K562 (cell line): ENCODE data around the gene CAPN3. TPM values are rescaled to one million over a fixed set of nuclear protein-coding genes. Genes with fewer than 3 reads are reported as not detected.

ENCODE experiments used
- ATAC-seq: fragments of 200-7000 bp; cut with Tn5 transposase; 3 replicates; pipeline ENCODE4 v1.9.1; 2020; ENCODE audit warnings: moderate library complexity
- BruUV-seq: library from RNA; stranded (reverse); fragments of 400-500 nt; replicated peaks from 2 replicates; lab custom pipeline; 2021; lab: Mats Ljungman, UMichigan
- CTCF ChIA-PET: fragments of 300-600 bp; formaldehyde crosslinking; extraction: SDS; loops from one replicate; lab custom pipeline; 2021; ENCODE audit warnings: low intra/inter-chr PET ratio; lab: Yijun Ruan, JAX
- POLR2A ChIA-PET: fragments of 300-600, 350-650 bp; sonication (Branson Sonifier 250); formaldehyde crosslinking; extraction: SDS; loops from one replicate; lab custom pipeline; 2021; ENCODE audit warnings: antibody characterized with exemption, inconsistent platforms; lab: Yijun Ruan, JAX
- DNase-seq, 4 experiments: peaks; one replicate each; pipeline versions ENCODE4 v3.0.0 to v3.0.0-alpha.2; 2011 to 2018; ENCODE audit warnings: low spot score in 3 of 4, mixed read lengths in 3 of 4; ENCODE audit errors: extremely low read depth in 1 of 4
- FAIRE-seq: peaks from 2 replicates; lab custom pipeline; 2011; peaks lifted over from hg19 to GRCh38; lab: Jason Lieb, UNC
- H2AFZ ChIP-seq: 2 replicates; pipeline ENCODE4 v1.6.0; 2011; ENCODE audit warnings: low read depth, low read length, control low read depth, inconsistent platforms
- H3K27ac ChIP-seq: fragments of 200-600 bp; 3 replicates; pipeline ENCODE4 v1.8.0; 2011; ENCODE audit warnings: low read depth, mild to moderate bottlenecking, control low read depth, inconsistent platforms, low read length, moderate library complexity, mixed read lengths; ENCODE audit errors: extremely low read depth
- H3K27me3 ChIP-seq, 2 experiments: fragments of 300-600 bp in 1 of 2; 2 replicates in 1 of 2; 3 replicates in 1 of 2; pipeline versions ENCODE4 v1.6.0 to v1.8.0; 2011; ENCODE audit warnings: inconsistent platforms in 2 of 2, low read length in 2 of 2, mild to moderate bottlenecking in 1 of 2, mixed read lengths in 1 of 2, moderate library complexity in 1 of 2; ENCODE audit not compliant: control insufficient read depth in 2 of 2, insufficient read depth in 2 of 2
- H3K36me3 ChIP-seq: fragments of 300-600 bp; 3 replicates; pipeline ENCODE4 v1.8.0; 2011; ENCODE audit warnings: mild to moderate bottlenecking, low read length, inconsistent platforms; ENCODE audit not compliant: control insufficient read depth, insufficient read depth
- H3K4me1 ChIP-seq, 2 experiments: fragments of 200-600 bp in 1 of 2; replicated peaks in 1 of 2; 2 replicates in 1 of 2; 3 replicates in 1 of 2; pipeline versions ENCODE4 v1.5.1 to v1.8.0; 2011; ENCODE audit warnings: inconsistent platforms in 2 of 2, low read length in 2 of 2, mild to moderate bottlenecking in 1 of 2, mixed read lengths in 1 of 2, moderate library complexity in 1 of 2; ENCODE audit not compliant: control insufficient read depth in 2 of 2, insufficient read depth in 2 of 2
- H3K4me2 ChIP-seq: 2 replicates; pipeline ENCODE4 v1.6.1; 2011; ENCODE audit warnings: low read length, control low read depth, inconsistent platforms, mixed read lengths; ENCODE audit not compliant: insufficient read depth
- H3K4me3 ChIP-seq: fragments of 200-600 bp; sonication (generic), shearing (Covaris generic); 2 replicates; pipeline ENCODE4 v1.5.1; 2016; ENCODE audit warnings: control low read depth, inconsistent platforms
- H3K79me2 ChIP-seq: fragments of 200-600 bp; 3 replicates; pipeline ENCODE4 v1.8.0; 2011; ENCODE audit warnings: low read length, inconsistent platforms; ENCODE audit not compliant: control insufficient read depth, insufficient read depth
- H3K9ac ChIP-seq, 2 experiments: 2 replicates each; pipeline versions ENCODE4 v1.6.0 to v1.6.1; 2011; ENCODE audit warnings: low read depth in 2 of 2, low read length in 2 of 2, control low read depth in 1 of 2, inconsistent platforms in 1 of 2, mild to moderate bottlenecking in 1 of 2, mixed read lengths in 1 of 2; ENCODE audit not compliant: insufficient read depth in 1 of 2
- H3K9me1 ChIP-seq: one replicate; pipeline ENCODE4 v1.6.0; 2011; ENCODE audit warnings: inconsistent platforms, mild to moderate bottlenecking, low read length, moderate library complexity; ENCODE audit not compliant: control insufficient read depth, insufficient read depth
- H3K9me3 ChIP-seq: replicated peaks from 2 replicates; pipeline ENCODE4 v1.5.1; 2011; ENCODE audit warnings: low read depth, low read length, inconsistent platforms; ENCODE audit not compliant: control insufficient read depth, insufficient read depth
- H4K20me1 ChIP-seq: replicated peaks from 2 replicates; pipeline ENCODE4 v1.6.1; 2011; ENCODE audit warnings: low read length, inconsistent platforms, mixed read lengths; ENCODE audit not compliant: control insufficient read depth, insufficient read depth
- CCAR2 ChIP-seq: fragments of 200-400 bp; formaldehyde crosslinking; IDR thresholded peaks from 2 replicates; pipeline ENCODE4 v1.6.1; 2017; ENCODE audit warnings: mild to moderate bottlenecking, low read depth, low read length
- CHD2 ChIP-seq: IDR thresholded peaks from 2 replicates; pipeline ENCODE4 v1.6.1; 2011; ENCODE audit warnings: low read depth, low read length
- CLOCK ChIP-seq: fragments of 250-450 bp; sonication (Bioruptor Pico); IDR thresholded peaks from 2 replicates; pipeline ENCODE4 v1.4.0; 2020; ENCODE audit warnings: mild to moderate bottlenecking, moderate library complexity, borderline replicate concordance
- KAT2B ChIP-seq: IDR thresholded peaks from one replicate; pipeline ENCODE4 v1.6.1; 2012; ENCODE audit warnings: low read depth, mild to moderate bottlenecking, control low read depth, inconsistent platforms, low read length, moderate library complexity
- MCM2 ChIP-seq: fragments of 450-650 bp; IDR thresholded peaks from 2 replicates; pipeline ENCODE4 v1.6.1; 2017; ENCODE audit warnings: low read depth, mild to moderate bottlenecking
- MITF ChIP-seq: IDR thresholded peaks from 2 replicates; pipeline ENCODE4 v1.6.1; 2014; ENCODE audit warnings: antibody characterized with exemption
- NFE2 ChIP-seq: IDR thresholded peaks from 2 replicates; pipeline ENCODE4 v1.6.1; 2014; ENCODE audit warnings: antibody characterized with exemption, low read depth
- SP1 ChIP-seq: sonication (generic); formaldehyde crosslinking; IDR thresholded peaks from 2 replicates; pipeline ENCODE4 v1.8.1; 2022; ENCODE audit warnings: mild to moderate bottlenecking, missing genetic modification reagents
- SPI1 ChIP-seq: IDR thresholded peaks from 2 replicates; pipeline ENCODE4 v1.6.1; 2011; ENCODE audit warnings: low read depth, low read length, control low read depth, borderline replicate concordance
- USF1 ChIP-seq: sonication (generic); formaldehyde crosslinking; IDR thresholded peaks from 2 replicates; pipeline ENCODE4 v1.9.0; 2022; ENCODE audit warnings: mild to moderate bottlenecking, missing genetic modification reagents
- ZNF121 ChIP-seq: sonication (generic); formaldehyde crosslinking; conservative IDR thresholded peaks from 2 replicates; pipeline ENCODE4 v1.8.0; 2022; ENCODE audit warnings: missing genetic modification reagents
- ZNF589 ChIP-seq: fragments of 200-800 bp; sonication (Bioruptor generic); IDR thresholded peaks from 2 replicates; pipeline ENCODE4 v1.6.1; 2016; ENCODE audit warnings: low read depth, missing genetic modification characterization, missing compliant biosample characterization
- ZNF592 ChIP-seq: fragments of 450-650 bp; IDR thresholded peaks from 2 replicates; pipeline ENCODE4 v1.6.1; 2017; ENCODE audit warnings: antibody characterized with exemption, mild to moderate bottlenecking
- ZNF780A ChIP-seq: fragments of 250-450 bp; sonication (Bioruptor Pico); IDR thresholded peaks from 2 replicates; pipeline ENCODE4 v1.5.0; 2021; ENCODE audit warnings: mild to moderate bottlenecking
- WGBS: fragments of 100-300 bp; shearing (Covaris generic); methylation state at CpG from one replicate; pipeline ENCODE4 v1.1.6; 2016; ENCODE audit warnings: low coverage, mixed read lengths; ENCODE audit not compliant: insufficient coverage; ENCODE audit errors: missing lambda C conversion rate; 5-methylcytosine and 5-hydroxymethylcytosine counted together
- in situ Hi-C: fragments of 300-500 bp; cut with MboI; formaldehyde crosslinking; loops from 4 replicates; pipeline ENCODE4 v1.15.0; 2018; ENCODE audit warnings: inconsistent platforms, mixed read lengths
- intact Hi-C: fragments of 100-400 bp; cut with micrococcal nuclease; formaldehyde crosslinking; loops from 2 replicates; pipeline ENCODE4 v1.14.2; 2022
- polyA plus RNA-seq, 8 experiments: library from polyadenylated mRNA; depleted of rRNA in 4 of 8; stranded (reverse) in 5 of 8; unstranded in 3 of 8; fragments of >200 nt; fragmentation: Nextera tagmentation in 2 of 8; fragmentation: Illumina TruSeq in 1 of 8; extraction: Ambion mirVana in 2 of 8; extraction: Trizol in 1 of 8; gene quantifications; 2 replicates each; pipeline versions ENCODE4 v1.2.1 to v1.2.3, GENCODE V29; 2011 to 2014; ENCODE audit warnings: inconsistent platforms in 1 of 8, missing spikeins in 1 of 8
- total RNA-seq, 7 experiments: library from RNA; depleted of rRNA in 6 of 7; stranded (reverse); fragments of >200 nt in 6 of 7; fragmentation: Illumina TruSeq in 2 of 7; extraction: Trizol in 2 of 7; gene quantifications; 2 replicates each; pipeline versions ENCODE4 v1.2.1 to v1.2.3, GENCODE V29; 2011 to 2021; ENCODE audit warnings: low replicate concordance in 1 of 7

CAPN3 gene
- total and polyA plus RNA-seq, 9 of the 15 experiments (the other 6 are each of a cell fraction or from before 2014, with no cell fraction given) = 0.03 to 0.34 (median 0.20) TPM; not detected in 2

- Histone ChIP-seq H3K4me1 (no peaks in the 10 kb centered on the region), H3K36me3 (0 out of 3 replicates have a peak, but pooled peaks cover 3% of the 10 kb centered on the region), H3K27ac (no peak overlapping the region), H3K9me3 (no peaks in the 10 kb centered on the region), H3K4me2 (no peak overlapping the region), H3K79me2 (no peaks in the 10 kb centered on the region), H4K20me1 (no peaks in the 10 kb centered on the region), H3K27me3 (no peaks in the 10 kb centered on the region), H3K4me3 (no peak overlapping the region), H2AFZ (no peak overlapping the region), H3K9ac (no peak overlapping the region), H3K9me1 (no peaks in the 10 kb centered on the region)
- peak; percentile 11 for FAIRE-seq
- intact Hi-C loops (no loop called here), in situ Hi-C loops (no loop called here)
- ChIA-PET POLR2A (no interaction called here), CTCF (no interaction called here)
- DNase-seq = no peak
- no peak for ATAC-seq
- no TSS peak for BruUV-seq
- 11% methylated on average over 1 of the region's 1 CpG for WGBS
- no peak for TF ChIP-seq NFE2
- TF ChIP-seq MCM2 = no peak
- no peak for TF ChIP-seq KAT2B
- TF ChIP-seq ZNF589 (CRISPR knock-in tag) = no peak
- TF ChIP-seq ZNF780A (CRISPR knock-in tag) = no peak
- no peak for TF ChIP-seq CLOCK
- no peak for TF ChIP-seq MITF
- TF ChIP-seq CCAR2 = no peak
- TF ChIP-seq ZNF592 = no peak
- no peak for TF ChIP-seq USF1 (CRISPR knock-in tag)
- no peak for TF ChIP-seq SP1
- TF ChIP-seq ZNF121 (CRISPR knock-in tag) = no peak
- no peak for TF ChIP-seq CHD2
- no peak for TF ChIP-seq SPI1
Measured at GRCh38 chr15:42315521-42315920, 43.8 kb upstream of the CAPN3 start.
